Activated naive CD4-positive, alpha-beta T cell treated with Interleukin-2 at 50 U/mL for 16 hours (primary cell): ENCODE data around the gene LCORL.

ENCODE experiments used
- DNase-seq: peaks from one replicate; pipeline ENCODE4 v3.0.0-alpha.2; 2020

The LCORL gene

GRCh38 chr4:17823871-17824669, 197.5 kb downstream of the LCORL start:
- DNase-seq = no peak

- no peak for DNase-seq
Observed at GRCh38 chr4:17817027-17817426, 204.5 kb downstream of the LCORL start.

DNA sequence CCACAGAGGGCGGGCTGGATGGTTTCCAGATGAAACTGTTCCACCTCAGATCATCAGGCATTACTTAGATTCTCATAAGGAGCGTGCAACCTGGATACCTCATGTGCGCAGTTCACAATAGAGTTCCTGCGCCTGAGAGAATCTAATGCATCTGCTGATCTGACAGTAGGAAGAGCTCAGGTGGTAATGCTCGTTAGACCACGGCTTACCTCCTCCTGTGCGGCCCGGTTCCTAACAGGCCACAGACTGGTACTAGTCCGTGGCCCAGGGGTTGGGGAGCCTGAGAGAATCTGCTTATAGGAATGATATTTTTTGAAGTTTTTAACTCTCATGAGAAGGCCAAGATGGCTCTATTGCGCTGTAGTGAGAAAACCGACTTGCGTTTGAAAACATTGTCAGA, 205.4 kb downstream of the LCORL start:
- DNase-seq = no peak

- DNase-seq = no peak
Observed at GRCh38 chr4:17814140-17814539, 207.4 kb downstream of the LCORL start.

DNA sequence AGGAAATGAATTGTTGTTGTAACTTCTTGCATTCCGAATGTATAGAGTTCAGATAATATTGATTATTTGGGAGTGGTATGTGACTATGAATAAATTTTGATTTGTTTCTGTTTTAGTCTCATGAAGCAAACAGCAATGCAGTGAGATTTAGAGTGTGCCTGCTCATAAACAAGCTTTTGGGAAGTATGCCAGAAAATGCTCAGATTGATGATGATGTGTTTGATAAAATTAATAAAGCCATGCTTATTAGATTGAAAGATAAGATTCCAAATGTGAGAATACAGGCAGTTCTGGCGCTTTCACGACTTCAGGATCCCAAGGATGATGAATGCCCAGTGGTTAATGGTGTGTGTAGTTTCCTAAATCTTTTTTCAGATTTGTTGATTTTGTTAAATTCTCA, 208.8 kb downstream of the LCORL start:
- DNase-seq = no peak

DNA sequence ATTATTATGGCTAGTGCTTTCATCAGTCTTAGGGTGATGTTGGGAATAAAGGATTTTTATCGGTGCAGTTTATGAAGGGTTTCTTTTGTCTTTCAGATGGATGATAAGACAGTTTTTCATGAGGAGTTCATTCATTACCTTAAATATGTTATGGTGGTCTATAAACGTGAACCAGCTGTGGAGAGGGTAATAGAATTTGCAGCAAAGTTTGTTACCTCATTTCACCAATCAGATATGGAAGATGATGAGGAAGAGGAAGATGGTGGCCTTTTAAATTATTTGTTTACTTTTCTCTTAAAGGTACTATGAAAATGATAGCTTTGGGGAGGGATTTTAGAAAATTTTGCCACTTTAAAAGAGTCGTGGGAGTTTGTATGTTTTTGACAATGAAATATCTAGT, 209.4 kb downstream of the LCORL start:
- no peak for DNase-seq

DNA sequence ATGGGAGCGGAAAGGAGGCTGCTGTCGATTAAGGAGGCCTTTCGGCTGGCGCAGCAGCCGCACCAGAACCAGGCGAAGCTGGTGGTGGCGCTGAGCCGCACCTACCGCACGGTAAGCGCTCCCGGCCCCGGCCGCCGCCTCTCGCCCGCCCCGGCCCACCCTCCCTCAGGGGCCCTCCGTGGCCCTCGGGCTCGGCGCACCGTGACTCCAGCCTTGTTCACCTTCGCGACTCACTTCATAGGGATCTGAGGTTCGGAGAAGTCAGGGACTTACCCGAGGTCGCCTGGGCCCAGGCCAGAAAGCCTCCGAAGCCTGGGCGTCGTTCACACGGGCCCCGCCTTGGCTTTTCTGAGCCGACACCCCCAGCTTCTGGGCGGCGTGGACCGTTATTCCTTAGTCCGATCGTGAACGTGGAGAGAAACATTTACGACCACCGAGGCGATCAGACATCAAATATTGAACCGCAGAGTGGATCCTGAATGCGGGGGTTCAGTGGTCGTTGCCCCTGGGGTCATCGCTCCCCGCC, 210.4 kb downstream of the LCORL start:
- no peak for DNase-seq

DNA sequence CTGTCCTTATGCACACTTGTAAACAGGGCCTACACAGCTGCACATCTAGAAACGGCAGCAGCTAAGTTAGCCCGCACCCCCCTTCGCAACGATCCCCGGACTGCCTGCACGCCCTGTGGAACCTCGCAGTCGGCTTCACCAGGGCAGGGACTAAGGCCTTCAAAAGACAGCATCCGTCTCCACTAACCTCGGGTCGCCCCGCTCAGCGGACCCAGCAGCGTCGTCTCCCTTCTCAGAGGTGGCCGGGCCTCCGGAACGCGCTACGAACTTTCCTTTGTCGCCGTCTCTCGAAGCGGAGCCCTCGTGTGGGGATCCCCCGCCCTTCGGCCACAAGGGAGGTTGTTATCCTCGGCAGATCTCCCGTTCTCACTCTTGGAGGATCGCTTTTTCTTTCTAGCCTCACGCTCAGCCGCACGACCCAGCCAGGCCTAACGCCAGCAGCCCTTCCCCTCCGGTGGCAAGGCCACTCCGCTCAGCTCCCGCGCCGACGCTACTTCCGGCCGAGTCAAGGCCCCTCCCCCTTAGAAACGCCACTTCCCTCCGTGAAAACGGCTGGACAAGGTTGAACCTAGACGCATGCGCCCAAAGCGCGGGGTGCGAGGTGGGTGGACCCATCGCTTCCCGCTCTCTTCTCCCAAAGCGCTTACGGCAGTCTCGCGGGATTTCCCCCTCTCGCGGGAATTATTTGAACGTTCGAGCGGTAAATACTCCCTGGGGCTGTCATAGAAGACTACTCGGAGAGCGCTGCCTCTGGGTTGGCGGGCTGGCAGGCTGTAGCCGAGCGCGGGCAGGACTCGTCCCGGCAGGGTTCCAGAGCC, 211.1 kb downstream of the LCORL start, which contains the start of the genes DCAF16 and NCAPG:
TSS of gene DCAF16 (minus strand) at position 498 of the 818 bp plus-strand sequence. CDS start 6,616 bp downstream, outside the sequence.
TSS of gene NCAPG (plus strand) at position 720 of the 818 bp plus-strand sequence. CDS start 99 bp downstream, outside the sequence.
- peak; percentile 100 for DNase-seq

DNA sequence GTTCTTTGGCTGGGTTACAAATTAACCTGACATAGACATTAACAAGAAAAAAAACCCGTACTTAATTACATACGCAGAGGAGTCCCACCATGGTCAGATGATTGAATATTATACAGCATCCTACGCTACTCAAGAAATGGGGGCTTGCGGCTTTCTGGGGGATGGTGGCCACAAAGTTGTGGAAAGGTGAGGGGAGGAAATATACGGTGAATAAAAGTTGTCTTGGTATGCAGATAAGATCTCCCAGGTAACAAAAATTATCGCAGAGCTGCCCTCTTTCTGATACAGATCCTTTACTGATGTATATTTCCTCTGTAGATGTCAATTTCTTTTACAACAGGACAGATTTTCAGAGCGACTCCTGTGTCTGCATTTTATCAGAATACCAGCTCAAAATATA, 211.9 kb downstream of the LCORL start:
- DNase-seq = no peak

- DNase-seq = no peak
Observed at GRCh38 chr4:17807446-17807845, 214.1 kb downstream of the LCORL start.

- no peak for DNase-seq
Observed at GRCh38 chr4:17805580-17806155, 215.9 kb downstream of the LCORL start.

DNA sequence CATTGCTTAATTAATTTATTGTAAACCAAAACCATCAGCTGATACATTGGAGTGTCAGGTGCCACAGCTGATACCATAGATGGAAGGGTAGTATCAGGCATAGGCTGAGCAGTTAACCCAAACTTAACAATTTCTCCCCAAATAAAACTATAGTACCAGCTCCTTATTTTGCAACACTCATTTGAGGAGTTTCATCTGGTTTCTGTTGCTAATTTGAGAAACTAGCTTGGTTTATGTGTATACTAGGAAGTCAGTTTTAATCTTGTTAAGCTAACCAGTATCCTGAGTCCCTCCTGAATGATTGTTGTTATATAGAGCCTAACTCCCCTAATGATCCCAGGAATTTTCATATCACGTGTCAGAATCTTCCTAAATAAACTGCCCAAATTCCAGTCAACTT, 223.7 kb downstream of the LCORL start:
- no peak for DNase-seq

DNA sequence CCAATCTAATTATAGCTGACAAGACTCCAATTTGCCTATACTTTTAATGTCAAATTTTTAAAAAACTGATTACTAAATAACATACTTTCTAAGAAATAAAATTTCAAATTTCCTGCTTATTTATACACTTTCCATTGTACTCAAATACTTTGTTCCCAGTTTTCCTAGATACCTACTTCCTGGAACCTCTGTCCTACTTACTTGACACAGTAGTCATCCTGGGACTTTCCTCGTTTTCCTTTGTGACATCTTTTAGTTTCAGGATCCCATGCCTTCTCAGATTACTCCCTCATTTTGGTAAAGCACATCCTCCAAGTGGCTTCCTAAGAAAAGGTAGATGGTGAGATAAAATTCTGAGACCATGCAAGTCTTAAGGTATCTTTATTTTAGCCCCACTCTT, 226.8 kb downstream of the LCORL start:
- DNase-seq = no peak
